Measurements from ENCODE around the gene COX19. TPM values are rescaled to one million over a fixed set of nuclear protein-coding genes. Genes with fewer than 3 reads are reported as not detected.

COX19 gene
- total and polyA plus RNA-seq, 2 experiments from 2014 or later: 11.7 to 12.6 TPM

DNA sequence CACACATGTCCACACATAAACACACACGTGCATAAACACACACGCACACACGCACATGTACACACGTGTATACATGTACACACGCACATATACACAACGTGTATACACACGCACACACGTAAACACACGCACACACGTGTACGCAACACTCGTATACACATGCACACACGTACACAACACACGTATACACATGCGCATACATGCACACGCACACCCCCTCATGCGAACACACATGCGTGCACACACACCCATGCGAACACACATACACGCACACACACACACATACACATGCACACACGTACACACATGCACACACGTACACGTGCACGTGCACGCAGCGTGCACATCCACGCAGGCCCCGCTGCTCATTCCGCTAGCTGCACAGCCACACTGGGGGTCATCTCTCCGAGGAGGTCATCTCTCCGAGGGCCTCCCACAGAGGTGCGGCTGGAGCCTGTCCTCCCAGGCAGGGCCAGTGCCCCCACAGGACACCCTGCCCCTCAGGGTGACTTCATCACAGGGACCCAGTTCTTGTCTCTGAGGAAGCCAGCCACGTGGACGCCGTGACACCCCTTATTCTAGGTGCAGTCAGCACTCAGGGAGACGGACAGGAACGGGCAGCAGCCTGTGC, 33.5 kb upstream of the COX19 start:
- Mint-ChIP-seq H3K27me3 (ENCODE audit: insufficient read depth, low read depth, poor library complexity) (peaks cover 20% of the 10 kb centered on the region), H3K9me3 (no peaks in the 10 kb centered on the region; the same call in 2 of the 3 replicates), H3K36me3 (ENCODE audit: low read depth) (peaks cover 11% of the 10 kb centered on the region), H3K27ac (no peak overlapping the region; the same call in 1 of the 2 replicates), H3K4me1 (no peaks in the 10 kb centered on the region), H3K4me3 (no peak overlapping the region)
- no peak overlapping the region for H3K4me2 ChIP-seq
- no peak for TF ChIP-seq ZNF114 (CRISPR knock-in tag; IDR thresholded peaks at IDR 0.05)
- no peak for TF ChIP-seq STAT1 (IDR thresholded peaks at IDR 0.05; ENCODE audit: unreplicated experiment)
- no peak for TF ChIP-seq JUNB (IDR thresholded peaks at IDR 0.05; ENCODE audit: unreplicated experiment)
- TF ChIP-seq CREB1 (CRISPR knock-in tag; IDR thresholded peaks at IDR 0.05; ENCODE audit: low read depth): no peak
- TF ChIP-seq EZH2 (IDR thresholded peaks at IDR 0.05; ENCODE audit: low read depth, unreplicated experiment): no peak
- no peak for TF ChIP-seq REST (IDR thresholded peaks at IDR 0.05; ENCODE audit: unreplicated experiment)
- no peak for TF ChIP-seq NANOG (IDR thresholded peaks at IDR 0.05; ENCODE audit: borderline replicate concordance)
- TF ChIP-seq, protein P1, sequence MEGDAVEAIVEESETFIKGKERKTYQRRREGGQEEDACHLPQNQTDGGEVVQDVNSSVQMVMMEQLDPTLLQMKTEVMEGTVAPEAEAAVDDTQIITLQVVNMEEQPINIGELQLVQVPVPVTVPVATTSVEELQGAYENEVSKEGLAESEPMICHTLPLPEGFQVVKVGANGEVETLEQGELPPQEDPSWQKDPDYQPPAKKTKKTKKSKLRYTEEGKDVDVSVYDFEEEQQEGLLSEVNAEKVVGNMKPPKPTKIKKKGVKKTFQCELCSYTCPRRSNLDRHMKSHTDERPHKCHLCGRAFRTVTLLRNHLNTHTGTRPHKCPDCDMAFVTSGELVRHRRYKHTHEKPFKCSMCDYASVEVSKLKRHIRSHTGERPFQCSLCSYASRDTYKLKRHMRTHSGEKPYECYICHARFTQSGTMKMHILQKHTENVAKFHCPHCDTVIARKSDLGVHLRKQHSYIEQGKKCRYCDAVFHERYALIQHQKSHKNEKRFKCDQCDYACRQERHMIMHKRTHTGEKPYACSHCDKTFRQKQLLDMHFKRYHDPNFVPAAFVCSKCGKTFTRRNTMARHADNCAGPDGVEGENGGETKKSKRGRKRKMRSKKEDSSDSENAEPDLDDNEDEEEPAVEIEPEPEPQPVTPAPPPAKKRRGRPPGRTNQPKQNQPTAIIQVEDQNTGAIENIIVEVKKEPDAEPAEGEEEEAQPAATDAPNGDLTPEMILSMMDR (conservative IDR thresholded peaks at IDR 0.05; ENCODE audit: low read depth in 2 of 2): no peak
- no peak for TF ChIP-seq ETS1 (IDR thresholded peaks at IDR 0.05)
- no peaks in the 10 kb centered on the region for H3K27me3 ChIP-seq (ENCODE audit: insufficient read depth)
- H3K4me3 ChIP-seq: no peak overlapping the region
- 0 out of 2 replicates have a peak, but pooled peaks cover 3% of the 10 kb centered on the region for H3F3A ChIP-seq (replicated peaks; ENCODE audit: low read depth)
- 0 out of 2 replicates have a peak, but pooled peaks cover 3% of the 10 kb centered on the region for H3K79me2 ChIP-seq (replicated peaks; ENCODE audit: insufficient read depth)
- no peak for DNase-seq (ENCODE audit: low spot score)
- ATAC-seq: no peak
- no peaks in the 10 kb centered on the region for H3K9me2 ChIP-seq (ENCODE audit: insufficient read depth)
- no peaks in the 10 kb centered on the region for H3K4me1 ChIP-seq (ENCODE audit: insufficient read depth)
- H2AFZ ChIP-seq: no peak overlapping the region
- no peaks in the 10 kb centered on the region for H3K36me3 ChIP-seq (ENCODE audit: insufficient read depth)
- H4K20me1 ChIP-seq (replicated peaks; ENCODE audit: insufficient read depth): peaks cover 6% of the 10 kb centered on the region; the same call in 1 of the 2 replicates
- no peak overlapping the region for H3K27ac ChIP-seq (ENCODE audit: low read depth)
